ENCODE results near the gene RNF212B.

DNA sequence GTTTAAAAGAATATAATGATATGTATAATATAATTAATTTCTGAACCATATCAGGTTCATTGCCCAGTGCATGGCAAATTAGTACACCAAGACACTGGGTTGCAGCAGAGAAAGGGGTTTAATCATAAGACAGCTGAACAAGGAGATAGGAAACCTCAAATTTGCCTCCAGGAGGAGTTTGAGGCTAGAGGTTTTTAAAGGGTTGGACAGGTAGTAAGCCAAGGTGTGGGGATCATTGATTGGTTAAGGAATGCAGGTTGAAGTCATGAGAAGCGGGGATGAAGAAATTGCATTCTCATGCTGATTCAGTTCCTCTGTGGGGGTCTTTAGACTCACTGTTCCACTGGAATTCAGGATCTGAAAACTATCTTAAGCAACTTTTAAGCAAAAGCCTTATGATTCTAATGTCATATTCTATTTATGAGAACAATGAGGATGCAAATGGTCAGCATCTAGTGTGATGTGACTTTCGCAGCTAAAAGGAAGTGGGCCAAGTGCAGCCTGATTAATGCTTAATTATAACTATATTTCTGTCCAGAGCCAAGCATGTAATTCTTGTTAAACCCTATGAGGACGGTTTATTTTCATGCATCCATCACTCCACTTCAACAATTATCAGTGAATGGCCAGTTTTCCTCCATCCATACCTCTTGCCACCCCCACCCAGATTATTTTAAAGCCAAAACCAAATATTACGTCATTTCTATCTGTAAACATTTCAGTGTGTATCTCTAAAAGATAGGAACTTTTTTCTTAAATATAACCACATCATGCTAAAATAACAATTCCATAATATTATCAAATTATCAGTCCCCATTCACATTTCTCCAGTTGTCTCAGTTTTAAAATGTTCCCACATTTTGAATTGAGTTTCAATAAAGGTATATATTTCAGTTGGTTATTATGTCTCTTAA, 14.9 kb downstream of the RNF212B start:
- TF ChIP-seq, protein P1, sequence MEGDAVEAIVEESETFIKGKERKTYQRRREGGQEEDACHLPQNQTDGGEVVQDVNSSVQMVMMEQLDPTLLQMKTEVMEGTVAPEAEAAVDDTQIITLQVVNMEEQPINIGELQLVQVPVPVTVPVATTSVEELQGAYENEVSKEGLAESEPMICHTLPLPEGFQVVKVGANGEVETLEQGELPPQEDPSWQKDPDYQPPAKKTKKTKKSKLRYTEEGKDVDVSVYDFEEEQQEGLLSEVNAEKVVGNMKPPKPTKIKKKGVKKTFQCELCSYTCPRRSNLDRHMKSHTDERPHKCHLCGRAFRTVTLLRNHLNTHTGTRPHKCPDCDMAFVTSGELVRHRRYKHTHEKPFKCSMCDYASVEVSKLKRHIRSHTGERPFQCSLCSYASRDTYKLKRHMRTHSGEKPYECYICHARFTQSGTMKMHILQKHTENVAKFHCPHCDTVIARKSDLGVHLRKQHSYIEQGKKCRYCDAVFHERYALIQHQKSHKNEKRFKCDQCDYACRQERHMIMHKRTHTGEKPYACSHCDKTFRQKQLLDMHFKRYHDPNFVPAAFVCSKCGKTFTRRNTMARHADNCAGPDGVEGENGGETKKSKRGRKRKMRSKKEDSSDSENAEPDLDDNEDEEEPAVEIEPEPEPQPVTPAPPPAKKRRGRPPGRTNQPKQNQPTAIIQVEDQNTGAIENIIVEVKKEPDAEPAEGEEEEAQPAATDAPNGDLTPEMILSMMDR (IDR thresholded peaks at IDR 0.05): no peak
- no peak for TF ChIP-seq POLR2A (IDR thresholded peaks at IDR 0.05; ENCODE audit: low read depth)

All from esophagus muscularis mucosa (tissue), 3 donors.